HG02678 (cell line): ENCODE measurements around the gene GGT7.
"Not testable (repeated sequence)": the region's sequence is repeated elsewhere in the genome, so short reads cannot be mapped to it uniquely, and the experiment has no call there.

Source experiments
- ATAC-seq: cut with Tn5 transposase; IDR thresholded peaks from one replicate; pipeline ENCODE4 v1.9.1; 2021; ENCODE audit warnings: mild to moderate bottlenecking, moderate library complexity; ENCODE audit not compliant: unreplicated experiment

The GGT7 gene

DNA sequence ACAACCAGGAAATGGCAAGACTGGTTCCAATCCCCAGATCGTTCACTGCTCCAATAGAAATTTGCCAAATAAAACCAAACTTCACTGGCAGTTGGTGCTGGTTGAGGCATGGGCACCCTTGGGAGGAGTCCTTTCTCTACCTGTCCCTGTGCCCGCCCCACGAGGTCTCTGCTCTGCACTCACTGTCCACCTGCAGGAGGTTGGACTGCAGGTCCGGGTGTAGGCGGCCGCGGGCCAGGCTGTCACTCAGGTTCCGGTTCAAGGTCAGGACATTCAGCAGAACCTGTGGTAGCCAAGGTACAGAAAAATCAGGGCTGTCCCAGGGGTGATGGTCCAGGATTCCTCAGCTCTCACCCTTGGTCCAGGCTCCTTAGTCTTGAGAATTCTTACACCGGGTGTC lies 22.9 kb downstream of the GGT7 start:
- no peak for ATAC-seq

DNA sequence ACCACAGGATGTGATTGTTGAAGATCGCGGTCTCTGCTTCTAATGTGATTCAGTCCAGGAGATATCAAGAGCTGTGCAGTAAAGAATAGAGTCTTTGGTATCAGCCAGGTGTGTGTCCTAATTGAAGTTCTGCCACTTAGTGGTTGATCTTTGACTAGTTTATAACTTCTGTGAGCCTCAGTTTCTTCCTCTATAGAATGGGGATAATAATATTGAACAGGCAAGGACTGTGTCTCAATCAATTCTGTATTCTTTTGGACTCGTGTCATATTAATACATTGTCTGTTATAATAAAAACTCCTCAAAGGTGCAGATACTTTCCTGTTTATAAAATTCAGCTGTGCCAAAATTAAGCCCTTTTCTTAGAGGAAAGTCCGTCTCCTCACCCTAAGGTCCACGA lies 24.1 kb downstream of the GGT7 start:
- no peak for ATAC-seq

DNA sequence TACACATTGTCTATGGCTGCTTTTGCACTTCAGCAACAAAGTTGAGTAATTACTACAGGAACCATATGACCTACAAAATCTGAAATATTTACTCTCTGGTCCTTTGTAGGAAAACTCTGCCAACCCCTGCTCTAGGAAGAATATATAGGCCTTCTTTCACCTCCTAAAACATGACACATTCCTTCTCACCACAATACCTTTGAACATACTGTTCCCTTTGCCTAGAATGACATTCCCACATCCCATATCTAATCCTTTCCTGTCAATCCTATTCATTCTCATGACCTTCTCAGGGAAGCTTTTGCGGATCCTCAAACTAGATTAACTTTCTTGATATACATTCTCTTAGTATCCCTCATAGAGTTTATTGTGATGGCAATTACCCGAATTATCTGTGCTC lies 29.2 kb downstream of the GGT7 start:
- no peak for ATAC-seq

DNA sequence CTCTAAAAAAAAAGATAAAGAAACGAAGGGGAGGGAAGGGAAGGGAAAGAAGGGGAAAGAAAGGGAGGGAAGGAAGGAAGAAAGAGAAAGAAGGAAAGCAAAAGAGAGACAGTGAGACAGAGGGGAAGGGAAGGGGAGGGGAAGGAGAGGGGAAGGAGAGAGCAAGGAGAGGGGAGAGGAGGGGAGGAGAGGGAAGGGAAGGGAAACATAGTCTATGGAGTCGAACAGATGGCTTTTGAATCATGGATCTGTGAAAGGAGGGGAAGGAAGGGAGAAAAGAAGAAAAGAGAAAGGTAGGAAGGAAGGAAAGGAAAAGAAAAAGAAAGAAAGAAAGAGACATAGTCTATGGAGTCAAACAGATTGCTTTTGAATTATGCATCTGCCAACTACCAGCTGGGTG lies 30.5 kb downstream of the GGT7 start:
- no peak for ATAC-seq

DNA sequence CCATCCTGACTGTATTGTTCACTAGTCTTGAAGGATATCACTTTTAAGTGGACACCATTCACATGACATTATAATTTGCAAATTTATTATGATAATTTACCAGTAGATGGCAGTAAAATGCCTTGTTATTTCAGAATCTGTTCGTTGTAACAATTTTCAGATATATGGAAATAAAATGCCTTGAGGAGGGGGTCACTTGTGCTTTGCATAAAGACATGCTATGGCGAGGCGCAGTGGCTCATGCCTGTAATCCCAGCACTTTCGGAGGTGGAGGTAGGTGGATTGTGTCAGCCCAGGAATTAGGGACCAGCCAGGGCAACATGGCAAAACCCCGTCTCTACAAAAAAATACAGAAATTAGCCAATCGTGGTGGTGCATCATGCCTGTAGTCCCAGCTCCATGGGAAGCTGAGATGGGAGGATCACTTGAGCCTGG lies 38.2 kb downstream of the GGT7 start:
- ATAC-seq = no peak

DNA sequence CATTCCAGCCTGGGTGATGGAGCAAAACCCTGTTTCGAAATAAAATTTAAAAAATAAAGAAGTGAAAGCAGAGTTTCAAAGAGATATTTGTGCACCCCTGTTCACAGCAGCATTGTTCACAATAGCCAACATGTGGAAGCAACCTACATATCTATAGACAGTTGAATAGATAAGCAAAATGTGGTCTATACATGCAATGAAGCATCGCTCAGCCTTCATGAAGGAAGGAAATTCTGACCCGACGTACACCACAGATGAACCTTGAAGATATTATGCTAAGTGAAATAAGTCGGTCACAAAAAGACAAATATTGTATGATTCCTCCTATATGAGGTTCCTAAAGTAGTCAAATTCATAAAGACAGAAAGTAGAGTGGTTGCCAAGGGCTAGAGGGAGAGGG lies 40.7 kb downstream of the GGT7 start:
- no peak for ATAC-seq

DNA sequence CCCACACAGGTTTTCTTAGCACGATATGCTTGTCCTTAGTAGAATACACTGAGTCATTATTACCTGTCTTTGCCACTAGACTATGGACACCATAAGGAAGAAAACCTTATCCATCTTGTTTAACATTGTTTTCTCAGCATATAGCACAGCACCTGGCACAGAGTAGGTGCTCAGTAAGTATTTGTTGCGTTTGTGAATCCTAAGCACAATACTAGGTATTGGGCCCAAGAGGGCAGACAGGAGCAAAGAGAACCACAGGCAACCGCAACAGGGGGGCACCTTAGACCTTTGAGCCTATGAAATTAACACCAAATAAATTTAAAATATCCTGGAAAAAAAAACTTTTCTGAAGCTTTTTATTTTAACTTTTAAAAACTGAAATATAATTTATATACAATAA lies 43.5 kb downstream of the GGT7 start:
- ATAC-seq = no peak

DNA sequence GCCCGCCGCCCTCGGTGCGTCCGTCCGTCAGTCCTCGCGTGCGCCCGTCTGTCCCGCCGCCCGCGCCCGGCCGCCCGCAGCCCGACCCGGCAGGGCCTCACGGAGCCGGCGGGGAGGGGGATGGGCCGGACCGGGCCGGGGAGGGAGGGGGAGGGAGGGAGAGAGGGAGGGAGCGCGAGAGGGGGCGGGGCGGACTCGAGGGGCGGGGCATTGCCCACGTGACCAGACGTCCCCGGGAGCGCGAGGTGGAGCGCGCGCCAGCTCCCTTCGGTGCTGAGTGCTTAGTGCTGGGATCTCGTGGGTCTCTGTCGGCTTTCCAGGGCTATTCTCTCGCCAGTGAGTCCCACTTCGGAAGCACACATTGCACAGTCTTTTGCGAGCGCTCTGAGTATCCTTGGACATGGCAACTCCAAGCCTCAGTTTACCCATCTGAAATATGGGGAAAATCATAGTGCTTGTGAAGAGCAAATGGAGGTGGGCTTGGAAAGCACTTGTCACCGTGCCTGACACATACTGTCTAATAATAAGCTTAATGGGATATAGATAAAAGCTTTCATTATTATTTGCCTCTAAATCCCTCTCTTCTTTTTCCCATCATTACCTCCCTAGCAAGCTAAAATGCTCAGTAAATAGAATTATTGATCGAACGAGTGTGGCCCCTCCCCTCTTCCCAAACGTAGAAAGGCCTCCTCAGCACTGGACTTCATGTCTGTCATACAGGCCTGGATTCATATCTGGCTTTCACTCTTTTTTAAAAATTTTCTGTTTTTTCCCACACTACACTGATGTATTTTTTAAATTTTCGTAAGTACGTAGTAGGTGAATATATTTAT lies 46.9 kb downstream of the GGT7 start, which contains the start of gene NCOA6:
TSS of gene NCOA6 (minus strand) at position 122 of the 833 bp plus-strand sequence. CDS start 43,296 bp downstream, outside the sequence.
- ATAC-seq = peak; percentile 56

DNA sequence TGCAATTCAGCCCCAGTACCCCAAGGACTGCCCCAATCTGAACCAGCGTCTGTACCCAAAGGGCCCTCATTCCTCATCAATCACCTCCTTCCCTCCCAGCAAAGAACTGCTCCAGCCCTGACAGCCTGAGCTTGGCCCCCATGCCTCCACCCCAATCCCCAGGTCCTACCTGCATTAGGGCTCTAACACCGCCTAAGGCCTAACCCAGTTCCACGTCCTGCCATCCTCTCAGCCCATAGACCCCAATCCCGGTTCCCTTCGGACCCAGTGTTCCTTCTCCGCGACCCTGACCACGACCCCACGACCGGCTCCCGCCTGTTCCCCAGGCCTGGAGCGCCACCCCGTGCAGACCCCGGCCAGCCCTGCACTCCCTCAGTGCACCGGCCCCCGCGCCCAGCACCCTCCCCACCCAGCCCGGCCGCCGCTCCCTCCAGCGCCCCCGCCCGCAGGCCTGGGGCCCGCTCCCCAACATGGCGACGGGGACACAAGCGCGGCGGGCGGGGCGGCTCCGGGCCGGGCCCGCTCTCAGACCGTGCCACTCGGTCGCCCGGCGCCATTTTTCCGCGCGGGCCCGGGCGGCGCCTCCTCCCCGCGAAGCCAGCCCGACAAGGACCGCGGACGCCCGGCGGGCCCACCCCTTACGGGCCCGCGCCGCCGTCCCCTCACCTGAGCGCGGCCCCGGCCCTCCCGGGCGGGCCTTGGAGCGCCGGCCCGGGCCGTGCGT lies 47.7 kb downstream of the GGT7 start:
- ATAC-seq = peak; percentile 73

DNA sequence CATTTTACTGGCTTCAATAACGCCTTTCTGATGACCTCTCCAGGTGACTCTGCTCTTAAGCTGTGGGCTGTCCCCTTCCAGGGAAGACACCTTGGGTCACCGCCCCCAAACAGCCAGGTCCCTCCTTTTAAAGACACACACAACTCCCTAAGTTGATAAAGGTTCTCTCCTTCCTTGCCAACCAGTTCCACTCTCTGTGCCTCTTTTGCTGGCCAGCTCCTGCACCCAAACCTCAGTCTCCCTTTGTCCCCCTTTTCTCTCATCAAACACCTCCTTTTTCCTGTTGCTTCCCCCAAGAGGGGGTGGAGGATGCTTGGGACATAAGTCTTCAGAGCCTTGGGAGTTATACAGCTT lies 48.2 kb downstream of the GGT7 start:
- peak; percentile 56 for ATAC-seq

DNA sequence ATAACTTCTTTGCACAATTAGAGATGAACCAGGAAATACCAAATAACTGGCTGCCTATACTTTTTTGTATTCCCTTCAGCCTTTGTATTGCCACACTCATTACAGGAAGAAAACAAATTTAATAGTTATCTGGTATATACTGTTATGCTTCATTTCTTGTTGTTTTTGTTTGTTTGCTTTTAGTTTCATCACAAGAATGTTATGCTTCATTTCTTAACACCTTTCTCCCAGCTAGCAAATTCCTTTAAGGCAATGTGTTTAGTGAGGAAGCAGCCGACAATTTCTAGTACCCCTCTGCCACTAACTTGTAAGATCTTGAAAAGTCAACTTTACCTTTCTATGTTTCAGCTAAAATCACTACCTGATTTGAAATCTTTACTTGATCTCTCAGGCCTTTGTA lies 48.6 kb downstream of the GGT7 start:
- no peak for ATAC-seq

DNA sequence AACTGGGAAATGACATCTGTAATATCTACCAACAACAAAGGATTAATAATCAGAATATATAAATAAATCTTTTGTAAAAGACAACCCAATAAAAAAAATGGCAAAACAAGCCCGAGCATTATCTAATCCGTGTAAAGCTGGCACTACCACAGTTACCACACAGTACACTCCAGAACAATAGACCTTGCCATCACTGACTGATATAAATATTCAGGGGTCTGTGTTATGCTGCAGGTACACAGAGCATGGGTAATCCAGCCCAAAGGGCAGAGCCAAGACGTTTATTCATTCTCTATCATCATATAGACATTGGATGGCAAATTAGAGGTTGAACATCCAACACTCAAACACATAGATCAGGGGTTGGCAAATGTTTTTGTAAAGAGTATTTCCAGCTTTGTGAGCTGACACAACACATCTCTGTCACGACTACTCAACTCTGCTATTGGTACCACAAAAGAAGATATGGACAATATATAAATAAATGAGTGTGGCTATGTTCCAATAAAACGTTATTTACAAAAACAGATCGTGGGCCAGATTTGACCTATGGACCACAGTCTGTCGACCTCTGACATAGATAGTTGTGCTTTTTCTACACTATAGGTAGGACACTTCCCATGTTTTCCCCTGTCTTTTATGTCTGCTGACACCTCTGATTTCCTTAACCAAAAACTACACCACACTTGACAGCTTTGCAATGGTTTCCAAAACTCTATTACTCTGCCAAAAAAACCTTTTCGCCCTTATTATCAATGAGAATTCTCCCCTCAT lies 51.7 kb downstream of the GGT7 start:
- no peak for ATAC-seq

DNA sequence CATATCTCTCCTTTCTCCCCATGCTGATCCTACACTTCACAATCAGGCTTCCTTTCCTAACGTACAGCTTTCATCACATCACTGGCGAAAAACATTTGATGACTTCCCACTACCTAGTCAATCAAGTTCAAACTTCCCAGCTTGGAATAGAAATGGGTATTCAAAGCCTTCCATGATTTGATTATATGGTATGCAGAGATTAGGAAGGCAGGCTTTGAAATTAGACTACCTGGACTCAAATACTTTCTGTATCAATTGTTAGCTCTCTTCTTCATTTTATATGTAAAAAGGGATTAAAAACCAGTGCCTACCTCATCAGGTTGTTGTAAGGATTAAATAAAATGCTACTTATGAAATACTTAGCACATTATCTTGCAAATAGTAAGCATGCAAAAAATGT lies 54.9 kb downstream of the GGT7 start:
- ATAC-seq = no peak

DNA sequence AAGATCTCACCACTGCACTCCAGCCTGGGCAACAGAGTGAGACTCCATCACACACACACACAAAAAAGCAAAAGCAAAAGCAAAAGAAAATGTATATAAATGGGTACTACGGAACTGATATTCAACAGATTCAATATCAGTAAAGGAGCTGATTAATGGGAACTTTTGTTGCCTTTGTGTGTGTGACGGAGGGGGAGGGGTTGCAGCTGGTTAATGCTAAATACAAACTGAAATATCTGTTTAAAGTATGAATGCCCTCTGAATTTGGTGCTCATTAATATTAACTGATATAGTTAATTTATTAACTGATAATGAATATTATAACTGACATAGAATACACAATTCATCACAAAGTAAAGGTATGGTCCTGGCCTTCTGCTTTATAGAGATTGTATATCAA lies 55.6 kb downstream of the GGT7 start:
- ATAC-seq = no peak

DNA sequence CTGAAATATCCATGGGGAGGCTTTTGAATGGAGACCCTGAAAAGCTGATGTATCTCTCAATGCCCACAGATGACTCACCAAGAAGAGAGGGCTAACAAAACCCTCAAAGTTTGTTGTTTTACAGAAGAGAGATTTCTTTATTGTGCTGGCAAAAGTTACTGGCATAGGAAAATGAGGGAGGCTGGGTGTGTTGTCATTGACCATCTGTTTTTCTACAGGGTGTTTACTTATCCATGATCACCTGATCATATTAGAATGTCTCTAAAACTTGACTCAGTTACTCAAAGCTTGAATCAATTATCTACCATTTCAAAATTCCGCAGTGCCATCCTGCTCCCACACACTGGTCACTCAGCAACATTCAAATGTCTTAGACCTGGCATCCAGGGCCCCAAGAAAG lies 57.0 kb downstream of the GGT7 start:
- ATAC-seq = no peak

DNA sequence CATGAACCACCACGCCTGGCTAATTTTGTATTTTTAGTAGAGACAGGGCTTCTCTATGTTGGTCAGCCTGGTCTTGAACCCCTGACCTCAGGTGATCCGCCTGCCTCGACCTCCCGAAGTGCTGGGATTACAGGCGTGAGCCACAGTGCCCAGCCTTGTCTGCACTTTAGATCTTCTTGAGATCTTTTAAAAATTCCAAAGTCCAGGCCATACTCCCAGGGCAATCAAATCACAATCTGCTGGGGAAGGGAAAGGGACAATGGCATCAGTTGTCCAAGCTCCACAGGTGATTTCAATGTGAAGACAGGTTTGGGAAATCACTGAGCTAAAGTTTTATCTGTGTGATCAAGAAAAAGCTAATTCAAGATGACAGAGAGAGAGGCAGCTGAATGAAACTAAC lies 64.1 kb downstream of the GGT7 start:
- ATAC-seq = no peak

DNA sequence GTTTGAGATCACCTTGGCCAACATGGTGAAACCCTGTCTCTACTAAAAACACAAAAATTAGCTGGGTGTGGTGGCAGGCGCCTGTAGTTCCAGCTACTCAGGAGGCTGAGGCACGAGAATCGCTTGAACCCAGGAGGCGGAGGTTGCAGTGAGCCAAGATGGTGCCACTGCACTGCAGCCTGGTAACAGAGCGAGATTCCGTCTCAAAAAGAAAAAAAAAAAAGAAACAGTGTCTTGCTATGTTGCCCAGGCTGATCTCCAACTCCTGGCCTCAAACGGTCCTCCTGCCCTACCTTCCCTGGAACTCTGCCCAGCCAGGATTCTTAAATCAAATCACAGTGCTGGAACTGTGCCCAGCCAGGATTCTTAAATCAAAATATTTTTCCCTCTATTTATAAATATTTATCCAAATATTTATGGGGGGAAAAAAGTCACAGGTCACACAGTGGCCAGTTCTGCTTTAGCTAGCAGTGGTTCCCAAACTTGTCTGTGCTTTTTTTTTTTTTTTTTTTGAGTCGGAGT lies 64.7 kb downstream of the GGT7 start:
- not testable (repeated sequence) for ATAC-seq

DNA sequence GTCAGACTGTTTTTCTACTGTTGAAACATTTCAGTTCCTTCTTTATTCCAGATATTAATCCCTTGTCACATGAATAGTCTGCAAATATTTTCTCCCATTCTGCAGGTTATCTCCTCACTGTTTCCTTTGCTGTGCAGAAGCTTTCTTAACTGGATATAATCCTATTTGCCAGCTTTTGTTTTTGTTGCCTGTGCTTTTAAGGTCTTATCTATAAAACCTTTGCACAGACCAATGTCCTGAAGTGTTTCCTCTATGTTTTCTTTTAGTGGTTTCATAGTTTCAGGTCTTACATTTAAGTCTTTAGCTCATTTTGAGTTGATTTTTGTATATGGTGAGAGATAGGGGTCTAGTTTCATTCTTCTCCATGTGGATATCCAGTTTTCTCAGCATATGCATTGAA lies 66.4 kb downstream of the GGT7 start:
- ATAC-seq = no peak

DNA sequence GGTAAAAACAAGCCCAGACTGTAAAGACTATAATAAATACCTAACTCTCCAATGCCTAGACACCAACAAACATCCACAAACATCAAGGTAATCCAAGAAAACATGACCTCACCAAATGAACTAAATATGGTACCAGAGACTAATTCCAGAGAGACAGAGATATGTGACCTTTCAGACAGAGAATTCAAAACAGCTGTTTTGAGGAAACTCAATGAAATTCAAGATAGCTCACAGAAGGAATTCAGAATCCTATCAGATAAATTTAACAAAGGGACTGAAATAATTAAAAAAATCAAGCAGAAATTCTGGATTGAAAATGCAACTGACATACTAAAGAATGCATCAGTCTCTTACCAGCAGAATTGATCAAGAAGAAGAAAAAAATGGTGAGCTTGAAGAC lies 73.8 kb downstream of the GGT7 start:
- ATAC-seq = no peak

DNA sequence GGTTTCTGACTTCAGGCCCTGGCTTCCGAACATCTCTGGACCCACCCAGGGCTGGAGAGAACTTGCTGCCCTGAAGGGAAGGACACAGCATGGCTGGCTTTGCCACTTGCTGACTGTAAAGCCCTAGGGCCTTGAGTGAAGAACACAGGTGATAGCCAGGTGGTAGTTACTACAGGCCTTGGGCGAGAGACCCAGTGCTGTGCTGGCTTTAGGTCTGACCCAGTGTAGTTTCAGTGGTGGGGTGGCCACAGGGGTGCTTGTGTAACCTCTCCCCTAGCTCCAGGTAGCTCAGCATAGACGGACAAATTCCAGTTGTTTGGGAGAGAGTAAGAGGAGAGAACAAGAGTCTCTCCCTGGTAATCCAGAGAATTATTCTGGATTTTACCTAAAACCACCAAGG lies 74.3 kb downstream of the GGT7 start:
- no peak for ATAC-seq
